GM18909 (cell line): ENCODE results near the gene ZBTB47.

ENCODE experiments used
- ATAC-seq: cut with Tn5 transposase; IDR thresholded peaks from one replicate; pipeline ENCODE4 v1.9.1; 2021; ENCODE audit warnings: mild to moderate bottlenecking; ENCODE audit not compliant: unreplicated experiment, poor library complexity

The ZBTB47 gene

GRCh38 chr3:42707620-42708355 lies 54.3 kb downstream of the ZBTB47 start:
- ATAC-seq, result no peak

- ATAC-seq, result no peak
Observed at GRCh38 chr3:42708611-42709151, 55.2 kb downstream of the ZBTB47 start.

GRCh38 chr3:42709621-42710020 lies 56.1 kb downstream of the ZBTB47 start:
- ATAC-seq, result no peak

- no peak for ATAC-seq
Observed at GRCh38 chr3:42710323-42711021, 57.0 kb downstream of the ZBTB47 start.

GRCh38 chr3:42711491-42712343 lies 58.2 kb downstream of the ZBTB47 start:
- no peak for ATAC-seq

- ATAC-seq, result no peak
Observed at GRCh38 chr3:42712344-42712648, 58.8 kb downstream of the ZBTB47 start.

GRCh38 chr3:42712688-42713372 lies 59.3 kb downstream of the ZBTB47 start:
- no peak for ATAC-seq

GRCh38 chr3:42713747-42714146 lies 60.2 kb downstream of the ZBTB47 start:
- no peak for ATAC-seq

- ATAC-seq, result no peak
Observed at GRCh38 chr3:42714171-42714852, 60.8 kb downstream of the ZBTB47 start.
